Effector CD4-positive, alpha-beta T cell (primary cell): ENCODE measurements around the gene CTNNB1.
"Not testable (repeated sequence)": the region's sequence is repeated elsewhere in the genome, so short reads cannot be mapped to it uniquely, and the experiment has no call there.

Experiments
- DNase-seq: peaks from one replicate; pipeline ENCODE4 v3.0.0-alpha.2; 2020

The CTNNB1 gene

DNA sequence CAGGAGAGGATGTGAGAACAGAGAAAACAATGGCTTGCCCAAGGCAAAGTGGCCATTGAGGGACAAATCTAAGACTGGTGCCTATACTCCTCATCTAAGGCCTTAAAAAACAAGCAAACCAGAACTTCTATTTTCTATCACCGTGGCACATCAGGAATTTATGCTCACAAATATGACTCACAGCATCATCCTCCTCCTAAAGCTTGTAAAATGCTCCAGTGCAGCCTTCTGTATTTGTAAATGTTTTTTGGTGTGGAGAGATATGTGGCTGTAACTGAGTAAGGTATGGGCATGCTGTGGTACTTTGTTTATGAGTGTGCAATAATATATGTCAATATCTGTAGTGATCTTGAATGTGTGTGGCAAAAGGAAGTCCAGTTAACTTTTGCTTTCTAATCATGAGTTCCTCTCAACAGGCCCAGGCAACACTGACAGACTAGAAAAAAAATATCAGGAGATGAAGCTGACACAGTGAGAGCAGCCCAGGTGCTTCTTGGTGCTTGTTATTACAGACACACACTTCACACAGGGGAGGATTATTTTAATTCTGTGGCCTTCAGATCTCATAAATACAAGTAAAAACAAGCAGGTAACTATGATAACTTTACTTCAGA lies 60.3 kb downstream of the CTNNB1 start:
- no peak for DNase-seq

DNA sequence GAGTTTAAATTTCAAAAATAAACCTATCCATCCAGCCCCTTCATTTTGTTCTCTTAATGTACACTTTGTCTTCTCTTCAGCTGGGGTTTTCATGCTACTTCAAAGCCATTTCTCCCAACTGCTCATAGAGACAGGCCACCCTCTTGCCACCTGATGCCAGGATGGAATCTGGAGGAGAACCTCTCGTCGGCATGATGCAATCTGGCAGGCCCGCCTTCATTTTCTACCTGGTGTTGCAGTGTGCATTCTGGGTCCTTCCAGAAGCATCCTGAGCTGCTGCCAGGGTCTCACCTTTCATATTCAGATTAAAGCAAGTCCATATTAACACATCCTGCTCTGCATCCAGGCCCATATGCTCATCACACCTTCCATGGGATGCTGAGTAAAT lies 60.8 kb downstream of the CTNNB1 start:
- DNase-seq: no peak

GRCh38 chr3:41265011-41265545 lies 65.8 kb downstream of the CTNNB1 start:
- no peak for DNase-seq

- no peak for DNase-seq
Observed at GRCh38 chr3:41265823-41266273, 66.5 kb downstream of the CTNNB1 start.

DNA sequence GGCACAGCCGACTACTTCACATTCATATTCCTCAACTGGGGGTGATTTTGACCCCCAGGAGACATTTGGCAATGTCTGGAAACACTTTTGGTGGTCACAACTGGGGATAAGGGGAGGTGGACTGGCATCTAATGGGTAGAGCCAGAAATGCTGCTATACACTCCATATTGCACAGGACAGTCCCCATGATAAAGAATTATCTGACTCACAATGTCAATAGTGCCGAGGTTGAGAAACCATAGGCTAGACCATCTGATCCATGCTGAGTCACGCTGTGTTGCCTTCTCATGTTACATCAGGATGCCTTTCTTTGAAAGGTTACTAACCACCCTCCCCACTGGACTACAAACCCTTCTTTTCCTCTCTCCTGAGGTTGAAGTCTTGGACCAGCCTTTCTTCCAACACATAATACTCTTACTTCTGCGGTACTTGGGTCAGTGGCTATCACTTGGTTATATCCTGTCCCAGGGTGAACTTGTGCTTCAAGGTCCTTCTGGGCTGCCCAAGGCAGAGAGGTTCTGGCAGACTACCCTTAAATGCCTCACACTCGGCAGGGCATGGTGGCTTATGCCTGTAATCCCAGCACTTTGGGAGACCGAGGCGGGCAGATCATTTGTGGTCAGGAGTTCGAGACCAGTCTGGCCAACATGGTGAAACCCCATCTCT lies 68.8 kb downstream of the CTNNB1 start:
- DNase-seq: no peak

GRCh38 chr3:41272667-41273066 lies 73.4 kb downstream of the CTNNB1 start:
- DNase-seq: no peak

- DNase-seq: no peak
Observed at GRCh38 chr3:41274944-41275668, 75.8 kb downstream of the CTNNB1 start.

- no peak for DNase-seq
Observed at GRCh38 chr3:41276191-41276590, 76.9 kb downstream of the CTNNB1 start.

- no peak for DNase-seq
Observed at GRCh38 chr3:41277790-41278465, 78.6 kb downstream of the CTNNB1 start.

- not testable (repeated sequence) for DNase-seq
Observed at GRCh38 chr3:41284934-41285333, 85.6 kb downstream of the CTNNB1 start.

- DNase-seq: no peak
Observed at GRCh38 chr3:41286305-41286704, 87.0 kb downstream of the CTNNB1 start.

DNA sequence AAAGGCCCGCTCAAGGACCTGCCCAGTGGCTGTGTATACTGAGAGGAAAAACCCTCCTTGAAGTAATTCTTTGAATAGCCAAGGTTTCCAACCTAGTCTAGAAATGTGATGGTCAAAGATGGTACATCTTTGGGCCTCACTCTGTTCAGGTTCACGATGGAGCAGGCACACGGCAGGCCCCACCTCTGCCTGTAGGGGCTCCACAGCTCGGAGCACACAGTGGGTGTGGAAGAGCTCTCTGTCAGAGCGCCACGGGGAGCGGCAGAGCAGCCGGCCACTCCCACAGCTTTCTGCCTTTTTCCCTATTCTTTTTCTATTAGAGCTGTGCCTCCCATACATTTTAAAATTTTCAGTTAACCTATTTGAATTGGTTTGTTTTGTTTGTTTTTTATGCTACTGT lies 89.5 kb downstream of the CTNNB1 start:
- no peak for DNase-seq
